Endothelial cell (in vitro differentiated cells): ENCODE measurements around the gene SYNPO2. TPM values are rescaled to one million over a fixed set of nuclear protein-coding genes. Genes with fewer than 3 reads are reported as not detected.

Source experiments
- DNase-seq: peaks from one replicate; pipeline ENCODE4 v3.0.0; 2021; ENCODE audit warnings: low spot score
- H3K27ac Mint-ChIP-seq: one replicate; pipeline ENCODE4 v1.8.0; 2021; ENCODE audit warnings: mixed read lengths, inconsistent platforms; ENCODE audit not compliant: unreplicated experiment
- H3K27me3 Mint-ChIP-seq: one replicate; pipeline ENCODE4 v1.8.0; 2021; ENCODE audit warnings: mild to moderate bottlenecking, moderate library complexity, mixed read lengths, inconsistent platforms; ENCODE audit not compliant: unreplicated experiment
- H3K36me3 Mint-ChIP-seq: one replicate; pipeline ENCODE4 v1.8.0; 2021; ENCODE audit warnings: mild to moderate bottlenecking, low read depth, mixed read lengths, inconsistent platforms; ENCODE audit not compliant: unreplicated experiment
- H3K4me1 Mint-ChIP-seq: one replicate; pipeline ENCODE4 v1.8.0; 2021; ENCODE audit warnings: mild to moderate bottlenecking, mixed read lengths, inconsistent platforms; ENCODE audit not compliant: unreplicated experiment
- H3K4me3 Mint-ChIP-seq: one replicate; pipeline ENCODE4 v1.8.0; 2021; ENCODE audit warnings: mild to moderate bottlenecking, mixed read lengths, inconsistent platforms; ENCODE audit not compliant: unreplicated experiment
- H3K9me3 Mint-ChIP-seq: one replicate; pipeline ENCODE4 v1.8.0; 2021; ENCODE audit warnings: mixed read lengths, inconsistent platforms; ENCODE audit not compliant: unreplicated experiment
- CTCF ChIP-seq: fragments of 200-600 bp; sonication (generic); IDR thresholded peaks from one replicate; pipeline ENCODE4 v1.5.0; 2021; ENCODE audit warnings: antibody characterized with exemption; ENCODE audit not compliant: unreplicated experiment
- total RNA-seq: library from RNA; stranded (reverse); fragmentation: NEBNext Ultra II Directional; extraction: Animal tissue kit (Norgen Biotek cat#: 25700); gene quantifications from one replicate; pipeline ENCODE4 v1.2.1, GENCODE V29; 2021; ENCODE audit not compliant: unreplicated experiment

SYNPO2 gene
- total RNA-seq, 1 donor from 2014 or later: 1.1 TPM

GRCh38 chr4:118881512-118882146 lies 7.0 kb upstream of the SYNPO2 start:
- TF ChIP-seq CTCF: no peak
- Mint-ChIP-seq H3K27ac (no peak overlapping the region), H3K9me3 (no peaks in the 10 kb centered on the region), H3K4me1 (no peaks in the 10 kb centered on the region), H3K27me3 (peaks cover 1% of the 10 kb centered on the region), H3K36me3 (no peaks in the 10 kb centered on the region), H3K4me3 (no peak overlapping the region)
- no peak for DNase-seq

GRCh38 chr4:118883861-118884260 lies 4.8 kb upstream of the SYNPO2 start:
- H3K4me3 Mint-ChIP-seq: no peak overlapping the region
- H3K9me3 Mint-ChIP-seq: no peaks in the 10 kb centered on the region
- H3K4me1 Mint-ChIP-seq: no peaks in the 10 kb centered on the region
- TF ChIP-seq CTCF: no peak
- no peak overlapping the region for H3K27ac Mint-ChIP-seq
- no peak for DNase-seq
- no peaks in the 10 kb centered on the region for H3K36me3 Mint-ChIP-seq
- no peaks in the 10 kb centered on the region for H3K27me3 Mint-ChIP-seq

- H3K4me1 Mint-ChIP-seq: no peaks in the 10 kb centered on the region
- H3K27ac Mint-ChIP-seq: no peak overlapping the region
- no peak for TF ChIP-seq CTCF
- no peaks in the 10 kb centered on the region for H3K36me3 Mint-ChIP-seq
- DNase-seq: no peak
- no peak overlapping the region for H3K4me3 Mint-ChIP-seq
- H3K9me3 Mint-ChIP-seq: no peaks in the 10 kb centered on the region
- no peaks in the 10 kb centered on the region for H3K27me3 Mint-ChIP-seq
Observed at GRCh38 chr4:118884716-118885115, 3.9 kb upstream of the SYNPO2 start.

GRCh38 chr4:118889312-118889691 lies 648 bp downstream of the SYNPO2 start:
- no peaks in the 10 kb centered on the region for H3K9me3 Mint-ChIP-seq
- H3K4me3 Mint-ChIP-seq: no peak overlapping the region
- peaks cover 12% of the 10 kb centered on the region for H3K4me1 Mint-ChIP-seq
- no peaks in the 10 kb centered on the region for H3K36me3 Mint-ChIP-seq
- H3K27me3 Mint-ChIP-seq: no peaks in the 10 kb centered on the region
- no peak for TF ChIP-seq CTCF
- no peak overlapping the region for H3K27ac Mint-ChIP-seq
- no peak for DNase-seq

- Mint-ChIP-seq H3K36me3 (no peaks in the 10 kb centered on the region), H3K4me3 (no peak overlapping the region), H3K27me3 (peaks cover 2% of the 10 kb centered on the region), H3K9me3 (no peaks in the 10 kb centered on the region), H3K27ac (no peak overlapping the region), H3K4me1 (peaks cover 21% of the 10 kb centered on the region)
- TF ChIP-seq CTCF: no peak
- no peak for DNase-seq
Observed at GRCh38 chr4:118894034-118894433, 5.4 kb downstream of the SYNPO2 start.
